Measurements from ENCODE around the gene C1QL1. TPM values are rescaled to one million over a fixed set of nuclear protein-coding genes. Genes with fewer than 3 reads are reported as not detected.

The C1QL1 gene
- total RNA-seq, 4 donors from 2014 or later: 3.7 to 10.1 (median 6.3) TPM

GRCh38 chr17:45004388-45004787, 36.3 kb upstream of the C1QL1 start:
- intact Hi-C loops (cut with DNase I): no loop called here
- 84% methylated on average over 3 of the region's 3 CpGs for WGBS
- TF ChIP-seq POLR2A (IDR thresholded peaks at IDR 0.05; ENCODE audit: low read depth): no peak
- TF ChIP-seq CTCF (IDR thresholded peaks at IDR 0.05): no peak
- no peak for TF ChIP-seq EP300 (IDR thresholded peaks at IDR 0.05)
- TF ChIP-seq POLR2AphosphoS5 (IDR thresholded peaks at IDR 0.05): no peak
- Histone ChIP-seq H3K4me3 (no peak overlapping the region), H3K27ac (replicated peaks in 1 of 4) (no peak overlapping the region), H3K27me3 (no peaks in the 10 kb centered on the region), H3K36me3 (no peaks in the 10 kb centered on the region), H3K4me1 (peaks cover 0 to 6% (median 6%) of the 10 kb centered on the region in 4 donors), H3K9me3 (peaks cover 0 to under 1% (median 0%) of the 10 kb centered on the region in 4 donors)
- DNase-seq (ENCODE audit: extremely low spot score): no peak

- H3K4me3 ChIP-seq: no peak overlapping the region
- peaks cover 0 to 6% (median 0%) of the 10 kb centered on the region in 4 donors for H3K9me3 ChIP-seq
- intact Hi-C loops (cut with DNase I): no loop called here
- 76% methylated on average over 8 of the region's 8 CpGs for WGBS
- no peaks in the 10 kb centered on the region for H3K36me3 ChIP-seq
- H3K4me1 ChIP-seq: peaks cover 0 to 6% (median 6%) of the 10 kb centered on the region in 4 donors
- no peak for TF ChIP-seq POLR2A (IDR thresholded peaks at IDR 0.05; ENCODE audit: low read depth)
- TF ChIP-seq CTCF (IDR thresholded peaks at IDR 0.05): no peak
- no peak for TF ChIP-seq EP300 (IDR thresholded peaks at IDR 0.05)
- no peak for TF ChIP-seq POLR2AphosphoS5 (IDR thresholded peaks at IDR 0.05)
- H3K27ac ChIP-seq (replicated peaks in 1 of 4): no peak overlapping the region
- no peaks in the 10 kb centered on the region for H3K27me3 ChIP-seq
- DNase-seq (ENCODE audit: extremely low spot score): no peak
Observed at GRCh38 chr17:45003877-45004276, 35.8 kb upstream of the C1QL1 start.

- Histone ChIP-seq H3K36me3 (no peaks in the 10 kb centered on the region), H3K4me3 (no peak overlapping the region), H3K9me3 (peaks cover 0 to 7% (median 0%) of the 10 kb centered on the region in 4 donors), H3K27ac (replicated peaks in 1 of 4) (no peak overlapping the region), H3K27me3 (no peaks in the 10 kb centered on the region), H3K4me1 (no peaks in the 10 kb centered on the region)
- intact Hi-C loops (cut with DNase I): no loop called here
- TF ChIP-seq POLR2A (IDR thresholded peaks at IDR 0.05; ENCODE audit: low read depth) (no peak), CTCF (IDR thresholded peaks at IDR 0.05) (no peak), EP300 (IDR thresholded peaks at IDR 0.05) (no peak), POLR2AphosphoS5 (IDR thresholded peaks at IDR 0.05) (no peak)
- 89% methylated on average over 3 of the region's 3 CpGs for WGBS
- DNase-seq (ENCODE audit: extremely low spot score): no peak
Observed at GRCh38 chr17:45001310-45001709, 33.2 kb upstream of the C1QL1 start.

GRCh38 chr17:44999433-44999832, 31.3 kb upstream of the C1QL1 start:
- no peak overlapping the region for H3K27ac ChIP-seq (replicated peaks in 1 of 4)
- DNase-seq (ENCODE audit: extremely low spot score): no peak
- intact Hi-C loops (cut with DNase I): no loop called here
- H3K4me1 ChIP-seq: peaks cover 0 to 6% (median 3%) of the 10 kb centered on the region in 4 donors
- WGBS: 92% methylated on average over 3 of the region's 3 CpGs
- TF ChIP-seq EP300 (IDR thresholded peaks at IDR 0.05): no peak
- TF ChIP-seq POLR2AphosphoS5 (IDR thresholded peaks at IDR 0.05): no peak
- no peak for TF ChIP-seq POLR2A (IDR thresholded peaks at IDR 0.05; ENCODE audit: low read depth)
- no peak for TF ChIP-seq CTCF (IDR thresholded peaks at IDR 0.05)
- H3K9me3 ChIP-seq: peaks cover 0 to 7% (median 0%) of the 10 kb centered on the region in 4 donors
- no peak overlapping the region for H3K4me3 ChIP-seq
- H3K27me3 ChIP-seq: no peaks in the 10 kb centered on the region
- H3K36me3 ChIP-seq: no peaks in the 10 kb centered on the region

- H3K4me1 ChIP-seq: peaks cover 0 to 6% (median 3%) of the 10 kb centered on the region in 4 donors
Observed at GRCh38 chr17:44998646-44999045, 30.5 kb upstream of the C1QL1 start.

More at GRCh38 chr17:44998646-44999045, 30.5 kb upstream of the C1QL1 start:
- Histone ChIP-seq H3K36me3 (no peaks in the 10 kb centered on the region), H3K4me3 (no peak overlapping the region), H3K9me3 (peaks cover 0 to 7% (median 0%) of the 10 kb centered on the region in 4 donors), H3K27me3 (peaks cover 0 to 2% (median 0%) of the 10 kb centered on the region in 4 donors), H3K27ac (replicated peaks in 1 of 4) (no peak overlapping the region)
- intact Hi-C loops (cut with DNase I): no loop called here
- TF ChIP-seq POLR2AphosphoS5 (IDR thresholded peaks at IDR 0.05) (no peak), POLR2A (IDR thresholded peaks at IDR 0.05; ENCODE audit: low read depth) (no peak), EP300 (IDR thresholded peaks at IDR 0.05) (no peak), CTCF (IDR thresholded peaks at IDR 0.05) (no peak)
- DNase-seq (ENCODE audit: extremely low spot score): no peak
